Immature natural killer cell (primary cell): ENCODE data around the gene MYZAP. TPM values are rescaled to one million over a fixed set of nuclear protein-coding genes. Genes with fewer than 3 reads are reported as not detected.

Source experiments
- DNase-seq, 3 donors: peaks; one replicate each; pipeline ENCODE4 v3.0.0; 2022; ENCODE audit warnings: mixed read lengths in 1 of 3
- H3K27ac Mint-ChIP-seq, 6 donors: one replicate each; pipeline ENCODE4 v1.8.0; 2020; ENCODE audit warnings: mixed read lengths in 6 of 6, mild to moderate bottlenecking in 5 of 6, inconsistent platforms in 4 of 6, moderate library complexity in 3 of 6
- H3K27me3 Mint-ChIP-seq, 3 donors: one replicate each; pipeline ENCODE4 v1.8.0; 2020 to 2021; ENCODE audit warnings: low read depth in 3 of 3, mild to moderate bottlenecking in 3 of 3, mixed read lengths in 3 of 3, moderate library complexity in 3 of 3, inconsistent platforms in 1 of 3
- H3K36me3 Mint-ChIP-seq, 3 donors: one replicate each; pipeline ENCODE4 v1.8.0; 2020; ENCODE audit warnings: mixed read lengths in 3 of 3, inconsistent platforms in 2 of 3, mild to moderate bottlenecking in 2 of 3
- H3K4me1 Mint-ChIP-seq, 2 donors: one replicate each; pipeline ENCODE4 v1.8.0; 2020; ENCODE audit warnings: inconsistent platforms in 2 of 2, mild to moderate bottlenecking in 2 of 2, mixed read lengths in 2 of 2, moderate library complexity in 1 of 2
- H3K4me3 Mint-ChIP-seq, 5 donors: one replicate each; pipeline ENCODE4 v1.8.0; 2020; ENCODE audit warnings: mild to moderate bottlenecking in 5 of 5, mixed read lengths in 5 of 5, inconsistent platforms in 3 of 5, moderate library complexity in 3 of 5
- H3K9me3 Mint-ChIP-seq, 6 donors: one replicate each; pipeline ENCODE4 v1.8.0; 2020; ENCODE audit warnings: mild to moderate bottlenecking in 6 of 6, mixed read lengths in 6 of 6, inconsistent platforms in 4 of 6, moderate library complexity in 3 of 6
- polyA plus RNA-seq, 3 donors: library from polyadenylated mRNA; unstranded; fragments of 300-500 nt; fragmentation: Illumina TruSeq; gene quantifications; one replicate each; pipeline ENCODE4 v1.2.3, GENCODE V29; 2021

The MYZAP gene
- polyA plus RNA-seq, 3 donors from 2014 or later, result 0.52 TPM; not detected in 2

GRCh38 chr15:57570340-57570739, 21.4 kb upstream of the MYZAP start:
- DNase-seq, result no peak
- H3K36me3 Mint-ChIP-seq, result no peaks in the 10 kb centered on the region
- H3K4me1 Mint-ChIP-seq, result peaks cover 2 to 3% of the 10 kb centered on the region in 2 donors
- no peak overlapping the region for H3K27ac Mint-ChIP-seq
- H3K4me3 Mint-ChIP-seq, result no peak overlapping the region
- H3K9me3 Mint-ChIP-seq, result no peaks in the 10 kb centered on the region
- H3K27me3 Mint-ChIP-seq, result peaks cover 0 to 8% (median 0%) of the 10 kb centered on the region in 3 donors

DNA sequence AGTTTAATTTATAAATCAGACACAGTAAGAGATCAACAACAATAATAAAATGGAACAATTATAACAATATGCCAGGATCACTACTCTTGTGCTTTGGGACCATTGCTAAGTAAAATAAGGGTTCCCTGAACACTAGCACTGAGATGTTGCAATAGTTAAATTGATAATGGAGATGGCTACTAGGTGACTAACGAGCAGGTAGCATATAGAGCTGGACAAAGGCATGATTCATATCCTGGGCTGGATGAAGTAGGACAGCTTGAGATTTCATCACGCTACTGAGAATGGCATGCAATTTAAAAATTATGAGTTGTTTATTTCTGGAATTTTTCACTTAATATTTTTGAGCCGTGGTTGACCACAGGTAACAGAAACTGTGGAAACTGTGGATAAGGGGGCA, 20.7 kb upstream of the MYZAP start:
- Mint-ChIP-seq H3K9me3 (no peaks in the 10 kb centered on the region), H3K4me3 (no peak overlapping the region), H3K27ac (no peak overlapping the region), H3K27me3 (peaks cover 0 to 8% (median 0%) of the 10 kb centered on the region in 3 donors), H3K36me3 (no peaks in the 10 kb centered on the region), H3K4me1 (no peaks in the 10 kb centered on the region)
- no peak for DNase-seq

DNA sequence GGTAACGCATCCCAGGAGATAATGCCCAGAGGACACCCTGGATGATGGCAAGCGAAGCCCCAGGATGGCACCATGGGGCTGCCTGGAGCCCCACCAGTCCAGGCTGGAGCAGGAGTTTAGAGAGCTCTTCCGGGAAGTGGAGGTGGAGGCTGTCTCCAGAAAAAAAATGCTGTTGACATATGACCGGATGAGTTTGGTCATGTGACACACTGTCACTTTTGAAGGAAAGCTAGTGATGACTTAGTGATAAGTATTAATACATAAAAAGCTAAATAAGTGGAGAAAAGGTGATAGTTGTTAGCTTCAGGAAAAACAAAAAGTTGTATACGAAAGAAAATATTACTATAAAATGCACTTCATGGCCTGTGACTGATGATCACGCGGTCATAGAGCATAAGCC, 20.0 kb upstream of the MYZAP start:
- H3K36me3 Mint-ChIP-seq, result no peaks in the 10 kb centered on the region
- H3K27ac Mint-ChIP-seq, result no peak overlapping the region
- no peak for DNase-seq
- peaks cover 0 to 6% (median 2%) of the 10 kb centered on the region in 3 donors for H3K27me3 Mint-ChIP-seq
- H3K4me3 Mint-ChIP-seq, result no peak overlapping the region
- no peaks in the 10 kb centered on the region for H3K4me1 Mint-ChIP-seq
- no peaks in the 10 kb centered on the region for H3K9me3 Mint-ChIP-seq

DNA sequence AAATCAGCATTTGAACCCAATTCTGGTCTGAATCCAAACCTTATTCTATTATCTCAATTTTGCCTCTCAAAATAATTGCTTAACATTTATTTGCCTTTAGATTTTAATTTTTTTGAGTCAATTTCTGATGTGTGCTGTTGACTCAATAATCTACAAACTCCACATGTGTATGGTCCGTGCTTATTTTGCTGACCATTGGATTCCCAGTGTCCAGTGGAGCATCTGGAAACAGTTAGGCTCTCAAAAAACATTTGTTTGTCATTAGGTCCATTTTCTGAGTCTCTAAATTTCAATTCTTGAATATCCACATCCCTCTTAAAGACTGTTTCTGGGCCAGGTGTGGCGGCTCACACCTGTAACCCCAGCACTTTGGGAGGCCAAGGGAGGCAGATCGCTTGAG, 19.2 kb upstream of the MYZAP start:
- H3K27ac Mint-ChIP-seq, result no peak overlapping the region
- H3K36me3 Mint-ChIP-seq, result no peaks in the 10 kb centered on the region
- H3K4me3 Mint-ChIP-seq, result no peak overlapping the region
- no peak for DNase-seq
- H3K4me1 Mint-ChIP-seq, result no peaks in the 10 kb centered on the region
- peaks cover 0 to 5% (median 2%) of the 10 kb centered on the region in 3 donors for H3K27me3 Mint-ChIP-seq
- H3K9me3 Mint-ChIP-seq, result no peaks in the 10 kb centered on the region

DNA sequence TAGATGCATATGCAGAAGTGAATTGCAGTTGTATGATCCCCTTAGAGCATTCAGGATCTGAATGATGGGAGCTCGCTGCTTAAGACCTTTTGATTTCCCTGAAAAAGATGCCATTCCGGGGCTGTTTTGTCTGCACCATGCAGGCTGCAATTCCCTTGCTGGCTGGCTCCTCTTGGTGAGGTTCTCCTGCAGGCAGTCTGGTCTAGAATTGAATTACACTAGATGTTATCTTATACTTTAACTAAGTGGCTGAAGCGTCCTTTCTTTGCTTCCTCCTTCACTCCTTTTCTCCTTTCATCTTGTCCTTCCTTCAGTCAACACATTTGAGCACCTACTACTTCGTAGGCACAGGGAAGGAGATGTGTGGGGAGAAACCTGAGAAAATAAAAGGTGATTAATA, 18.6 kb upstream of the MYZAP start:
- no peak overlapping the region for H3K4me3 Mint-ChIP-seq
- no peaks in the 10 kb centered on the region for H3K36me3 Mint-ChIP-seq
- no peaks in the 10 kb centered on the region for H3K9me3 Mint-ChIP-seq
- H3K27ac Mint-ChIP-seq, result no peak overlapping the region
- DNase-seq, result no peak
- no peaks in the 10 kb centered on the region for H3K4me1 Mint-ChIP-seq
- H3K27me3 Mint-ChIP-seq, result peaks cover 0 to 5% (median 2%) of the 10 kb centered on the region in 3 donors

- DNase-seq, result no peak
- no peaks in the 10 kb centered on the region for H3K36me3 Mint-ChIP-seq
- H3K4me3 Mint-ChIP-seq, result no peak overlapping the region
- H3K27ac Mint-ChIP-seq, result no peak overlapping the region
- peaks cover 1 to 4% (median 4%) of the 10 kb centered on the region in 3 donors for H3K27me3 Mint-ChIP-seq
- H3K9me3 Mint-ChIP-seq, result no peaks in the 10 kb centered on the region
- no peaks in the 10 kb centered on the region for H3K4me1 Mint-ChIP-seq
These were observed 16.3 kb upstream of the MYZAP start for GRCh38 chr15:57575363-57575762.

DNA sequence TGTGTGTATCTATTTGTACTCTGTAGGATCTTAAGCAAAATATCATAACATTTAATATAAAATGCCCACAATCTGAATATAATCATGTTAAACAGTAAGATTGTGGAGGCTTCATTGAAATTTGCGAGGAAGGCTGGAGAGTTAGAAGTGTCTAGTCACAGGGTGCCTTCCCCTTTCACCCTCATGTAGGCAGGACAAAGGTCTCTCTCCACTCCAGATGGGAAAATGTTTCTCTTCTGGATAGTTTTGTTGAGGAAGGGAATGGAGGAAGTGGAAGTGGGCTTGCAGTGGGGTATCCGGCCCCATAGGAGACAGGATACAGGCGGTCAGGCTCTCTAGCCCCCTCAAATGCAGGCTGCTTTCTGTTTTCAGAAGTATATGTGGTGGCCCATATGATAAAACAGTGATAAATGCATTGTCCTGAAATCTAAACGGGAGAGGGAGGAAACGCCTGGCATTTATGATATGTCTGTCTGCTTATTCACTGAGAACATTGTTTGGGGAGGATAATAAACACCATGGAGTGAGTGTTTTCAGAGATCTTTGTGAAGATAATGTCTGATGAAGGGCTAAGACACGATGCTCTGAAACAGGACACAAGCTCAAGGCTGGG, 13.3 kb upstream of the MYZAP start:
- Mint-ChIP-seq H3K36me3 (peaks cover 0 to 4% (median 0%) of the 10 kb centered on the region in 3 donors), H3K27ac (no peak overlapping the region), H3K27me3 (peaks cover 4 to 10% (median 5%) of the 10 kb centered on the region in 3 donors), H3K4me3 (no peak overlapping the region), H3K9me3 (peaks cover 0 to 11% (median 7%) of the 10 kb centered on the region in 6 donors), H3K4me1 (no peaks in the 10 kb centered on the region)
- DNase-seq, result no peak

DNA sequence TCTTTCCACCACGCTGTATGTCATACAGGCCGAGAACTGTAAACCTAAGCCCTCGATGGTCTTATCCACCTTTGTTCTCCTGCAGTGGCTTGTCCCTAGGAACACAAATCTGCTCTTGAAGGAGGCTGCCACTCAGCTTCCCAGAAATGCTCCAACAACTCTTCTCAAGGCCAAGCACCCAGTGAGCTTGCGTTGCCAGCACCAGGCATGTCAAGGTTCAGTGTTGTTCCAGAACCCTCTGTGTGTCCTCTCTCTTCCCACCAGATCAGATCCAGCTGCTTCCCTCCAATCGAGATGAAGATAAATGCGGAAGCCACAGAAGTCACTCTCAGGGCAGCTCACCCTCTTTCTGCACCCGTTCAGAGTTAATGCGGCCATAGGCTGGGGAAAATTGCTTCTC, 11.3 kb upstream of the MYZAP start:
- Mint-ChIP-seq H3K9me3 (peaks cover 0 to 17% (median 10%) of the 10 kb centered on the region in 6 donors), H3K4me3 (no peak overlapping the region), H3K27ac (no peak overlapping the region), H3K4me1 (no peaks in the 10 kb centered on the region), H3K27me3 (peaks cover 4 to 15% (median 5%) of the 10 kb centered on the region in 3 donors), H3K36me3 (peaks cover 0 to 4% (median 0%) of the 10 kb centered on the region in 3 donors)
- DNase-seq, result no peak

DNA sequence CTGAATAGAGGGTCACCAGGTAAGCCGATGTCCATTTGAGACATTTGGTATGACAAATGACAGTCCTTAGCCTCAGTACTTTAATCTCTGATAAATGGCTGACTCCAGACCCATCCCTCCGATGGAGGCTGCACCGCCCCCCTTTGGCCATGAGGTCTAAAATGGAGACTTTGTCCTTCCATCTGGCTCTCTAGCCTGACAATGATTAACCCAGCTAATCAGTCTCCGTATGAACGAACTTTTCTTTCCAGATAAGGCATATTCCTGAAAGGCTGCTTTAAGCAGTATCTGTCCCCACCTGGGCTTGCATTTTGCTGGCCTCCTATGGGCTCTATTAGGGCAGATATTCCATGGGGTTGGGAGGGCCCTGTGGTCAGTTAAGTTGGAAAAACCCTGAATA, 10.8 kb upstream of the MYZAP start:
- H3K4me1 Mint-ChIP-seq, result no peaks in the 10 kb centered on the region
- H3K4me3 Mint-ChIP-seq, result no peak overlapping the region
- H3K27me3 Mint-ChIP-seq, result peaks cover 5 to 15% (median 8%) of the 10 kb centered on the region in 3 donors
- no peak for DNase-seq
- H3K36me3 Mint-ChIP-seq, result peaks cover 0 to 4% (median 0%) of the 10 kb centered on the region in 3 donors
- H3K27ac Mint-ChIP-seq, result no peak overlapping the region
- peaks cover 0 to 17% (median 10%) of the 10 kb centered on the region in 6 donors for H3K9me3 Mint-ChIP-seq

DNA sequence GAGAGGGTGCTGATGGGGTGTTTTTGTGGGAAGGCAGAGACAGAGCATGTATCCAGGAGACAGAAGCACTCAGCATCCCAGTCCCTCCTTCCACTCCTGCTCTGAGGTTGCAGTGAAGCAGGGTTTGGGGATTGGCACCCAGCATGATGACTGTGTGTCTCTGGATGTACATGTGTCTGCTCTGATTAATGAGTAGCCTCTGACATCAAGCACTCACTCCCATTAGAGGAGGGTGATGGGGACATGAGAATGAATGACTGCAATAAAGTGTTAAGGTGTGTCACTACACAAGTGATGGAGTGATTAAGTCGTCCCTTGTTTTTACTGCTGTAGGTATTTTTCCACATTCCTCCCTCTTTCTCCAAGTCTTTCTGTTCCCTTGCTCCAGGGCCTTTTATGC, 9.6 kb upstream of the MYZAP start:
- H3K27me3 Mint-ChIP-seq, result peaks cover 5 to 15% (median 7%) of the 10 kb centered on the region in 3 donors
- H3K27ac Mint-ChIP-seq, result no peak overlapping the region

GRCh38 chr15:57583282-57583681, 8.4 kb upstream of the MYZAP start:
- no peak for DNase-seq
- peaks cover 0 to 17% (median 10%) of the 10 kb centered on the region in 6 donors for H3K9me3 Mint-ChIP-seq
- H3K4me3 Mint-ChIP-seq, result no peak overlapping the region
- no peaks in the 10 kb centered on the region for H3K4me1 Mint-ChIP-seq
- peaks cover 7 to 20% (median 9%) of the 10 kb centered on the region in 3 donors for H3K27me3 Mint-ChIP-seq
- no peak overlapping the region for H3K27ac Mint-ChIP-seq
- H3K36me3 Mint-ChIP-seq, result peaks cover 0 to 4% (median 0%) of the 10 kb centered on the region in 3 donors

More for the DNA sequence above, 9.6 kb upstream of the MYZAP start:
- Mint-ChIP-seq H3K9me3 (peaks cover 0 to 17% (median 10%) of the 10 kb centered on the region in 6 donors), H3K36me3 (peaks cover 0 to 4% (median 0%) of the 10 kb centered on the region in 3 donors), H3K4me3 (no peak overlapping the region), H3K4me1 (no peaks in the 10 kb centered on the region)
- no peak for DNase-seq

DNA sequence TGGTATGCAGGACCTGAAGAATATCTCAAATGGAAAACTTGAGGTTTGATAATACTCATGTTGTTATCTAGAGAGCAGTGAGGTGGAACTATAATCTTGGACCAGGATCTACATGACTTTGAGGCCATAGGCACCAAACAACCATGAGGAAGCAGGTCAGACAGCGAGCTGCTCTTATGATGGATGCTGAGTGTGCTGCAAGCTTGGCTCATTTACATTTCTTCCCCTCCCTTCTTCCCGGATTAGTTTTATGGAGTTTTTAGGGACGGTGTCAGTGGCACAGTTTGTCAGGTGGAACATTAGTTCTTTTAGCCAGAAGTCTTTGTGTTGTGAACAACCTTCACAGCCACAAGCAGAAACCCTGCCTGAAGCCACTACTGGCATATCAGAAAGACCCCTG, 8.0 kb upstream of the MYZAP start:
- Mint-ChIP-seq H3K4me3 (no peak overlapping the region), H3K9me3 (peaks cover 0 to 17% (median 10%) of the 10 kb centered on the region in 6 donors), H3K27ac (no peak overlapping the region), H3K27me3 (peaks cover 7 to 20% (median 9%) of the 10 kb centered on the region in 3 donors), H3K36me3 (peaks cover 0 to 4% (median 0%) of the 10 kb centered on the region in 3 donors), H3K4me1 (no peaks in the 10 kb centered on the region)
- no peak for DNase-seq

- Mint-ChIP-seq H3K27ac (no peak overlapping the region), H3K4me1 (peaks cover 0 to 5% of the 10 kb centered on the region in 2 donors), H3K36me3 (peaks cover 0 to 4% (median 0%) of the 10 kb centered on the region in 3 donors), H3K4me3 (no peak overlapping the region), H3K9me3 (peaks cover 0 to 17% (median 10%) of the 10 kb centered on the region in 6 donors), H3K27me3 (peaks cover 4 to 22% (median 18%) of the 10 kb centered on the region in 3 donors)
- no peak for DNase-seq
These were observed 4.9 kb upstream of the MYZAP start for GRCh38 chr15:57586661-57587424.

DNA sequence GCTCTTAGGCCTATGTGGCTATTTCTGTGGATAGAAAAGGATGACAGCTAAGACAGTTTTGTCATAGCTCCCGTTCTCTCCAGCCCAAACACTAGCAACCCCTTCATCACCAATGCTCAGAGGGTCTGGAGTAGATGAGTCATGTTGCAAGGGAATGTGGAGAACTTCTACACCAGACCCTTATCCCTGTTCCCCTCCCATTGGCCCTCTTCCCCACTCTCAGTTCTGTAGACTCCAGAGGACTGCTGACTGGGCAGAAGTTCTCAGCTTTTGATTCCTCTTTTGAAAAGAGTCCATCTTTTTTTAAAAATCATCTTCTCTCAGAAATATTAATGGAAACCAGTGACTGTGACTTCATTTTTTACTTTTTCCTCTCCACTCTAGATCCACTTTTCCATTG, 2.4 kb upstream of the MYZAP start:
- Mint-ChIP-seq H3K9me3 (no peaks in the 10 kb centered on the region), H3K27ac (no peak overlapping the region), H3K27me3 (peaks cover 12 to 21% (median 18%) of the 10 kb centered on the region in 3 donors)

More for the DNA sequence above, 2.4 kb upstream of the MYZAP start:
- Mint-ChIP-seq H3K36me3 (peaks cover 0 to 3% (median 0%) of the 10 kb centered on the region in 3 donors), H3K4me3 (no peak overlapping the region), H3K4me1 (peaks cover 5 to 8% of the 10 kb centered on the region in 2 donors)
- DNase-seq, result no peak
